Placental pericyte (primary cell): ENCODE measurements around the gene TNMD. TPM values are rescaled to one million over a fixed set of nuclear protein-coding genes. Genes with fewer than 3 reads are reported as not detected.

Experiments
- total RNA-seq: library from RNA; depleted of rRNA; stranded (reverse); fragments of >200 nt; gene quantifications from 2 replicates; pipeline ENCODE4 v1.2.3, GENCODE V29; 2012

TNMD gene
- total RNA-seq: not detected in 2 replicates

GRCh38 chrX:100584611-100585010 lies at the start of gene TNMD:
Gene TNMD (plus strand): TSS chrX:100584936. CDS start chrX:100585019, 83 bp downstream.

DNA sequence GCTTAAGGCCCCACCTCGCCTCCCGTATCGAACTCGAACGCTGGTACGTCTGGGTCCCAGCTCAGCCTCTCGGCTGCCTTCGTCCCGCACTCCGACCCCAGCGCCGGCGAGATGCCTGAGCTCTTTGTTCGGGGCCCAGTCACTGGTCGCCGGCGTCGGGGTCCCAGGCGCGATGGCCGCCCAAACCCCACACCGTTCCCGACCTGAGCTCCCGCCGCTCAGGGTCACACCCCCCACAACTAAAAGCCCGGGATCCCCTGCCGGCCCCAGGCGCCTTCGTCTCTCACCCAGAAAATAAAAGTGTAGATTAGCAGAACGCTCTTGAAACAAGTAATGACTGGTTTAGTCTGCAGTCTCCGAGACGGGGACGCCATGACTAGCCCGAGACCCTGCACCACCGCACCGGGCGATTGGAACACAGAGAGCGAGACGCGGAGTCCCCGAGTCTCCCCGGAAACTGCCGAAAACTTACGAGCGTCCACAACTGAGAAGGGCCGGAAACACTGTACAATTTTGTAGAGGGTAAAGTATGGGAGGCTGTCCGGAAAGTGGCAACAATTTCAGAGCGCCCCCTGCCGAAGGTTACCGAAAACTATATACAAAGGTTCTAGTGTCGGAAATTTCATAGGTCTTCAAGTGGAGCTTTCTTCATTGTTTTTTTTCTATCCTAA lies 51.7 kb downstream of the TNMD start, which contains the start of gene TSPAN6:
Gene TSPAN6 (minus strand): TSS at position 486 of the 671 bp plus-strand sequence. CDS start 112 bp downstream, at position 374.

DNA sequence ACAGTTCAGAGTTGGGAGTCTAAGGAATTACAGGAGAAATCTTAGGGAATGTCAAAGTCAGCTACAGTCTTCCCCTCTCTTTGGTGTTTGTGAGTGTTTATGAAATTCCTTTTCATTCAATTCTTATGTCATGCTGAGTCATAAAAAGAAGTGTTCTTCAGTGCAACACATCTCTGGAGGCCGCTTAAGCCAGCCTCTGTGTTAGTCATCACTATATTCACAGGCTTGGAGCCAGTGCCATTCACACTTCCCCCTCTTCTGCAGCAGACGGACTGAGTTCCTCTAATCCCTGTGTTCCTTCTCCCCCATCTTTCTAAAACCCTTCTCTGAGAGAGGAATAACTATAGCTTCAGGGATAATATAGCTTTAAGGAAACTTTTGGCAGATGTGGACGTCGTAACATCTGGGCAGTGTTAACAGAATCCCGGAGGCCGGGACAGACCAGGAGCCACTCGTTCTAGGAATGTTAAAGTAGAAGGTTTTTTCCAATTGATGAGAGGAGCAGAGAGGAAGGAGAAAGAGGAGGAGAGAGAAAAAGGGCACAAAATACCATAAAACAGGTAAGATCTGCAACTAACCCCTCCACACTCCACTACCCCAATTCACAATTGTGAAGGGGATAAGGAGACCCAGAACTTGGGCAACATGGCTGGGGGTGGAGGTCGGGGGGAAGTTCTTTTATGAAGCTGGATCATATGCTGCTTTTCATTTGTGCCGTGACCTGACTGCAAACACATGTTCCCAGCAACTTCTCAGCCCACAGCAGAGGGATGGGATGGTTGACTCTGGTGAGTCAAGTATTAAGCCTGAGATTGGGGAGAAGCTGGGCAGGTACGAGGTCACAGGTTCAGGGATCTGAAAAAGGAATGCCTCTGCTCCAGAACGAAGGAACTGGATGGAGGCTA lies 59.5 kb downstream of the TNMD start, which contains the start of gene SRPX2:
Gene SRPX2 (plus strand): TSS at position 244 of the 905 bp plus-strand sequence. CDS start 2,124 bp downstream, outside the sequence.

Other genes with a start within 250 kb of the TNMD start
- gene PCDH19, start 174.7 kb upstream of the TNMD start, total RNA-seq: under 0.01 and 0.14 TPM in 2 replicates
- gene TSPAN6, start 51.9 kb downstream of the TNMD start, total RNA-seq: 23.4 and 25.8 TPM in 2 replicates
- gene SRPX2, start 59.3 kb downstream of the TNMD start, total RNA-seq: 40.9 and 73.2 TPM in 2 replicates
- 3.7 and 4.0 TPM in 2 replicates for gene SYTL4, start 147.2 kb downstream of the TNMD start, total RNA-seq
- gene CSTF2, start 235.5 kb downstream of the TNMD start, total RNA-seq: 16.0 and 33.2 TPM in 2 replicates